ENCODE data around the gene TSR3. TPM values are rescaled to one million over a fixed set of nuclear protein-coding genes. Genes with fewer than 3 reads are reported as not detected.

TSR3 gene
- total and polyA plus RNA-seq, 12 donors = 41.5 to 83.4 (median 56.0) TPM

GRCh38 chr16:1393613-1394176 is 42.0 kb upstream of the TSR3 start:
- peaks cover 0 to 94% (median 20%) of the 10 kb centered on the region in 9 donors for H3K36me3 ChIP-seq
- ATAC-seq = peak in 2 of 8 donors; percentile 13 to 30
- no peak for DNase-seq

DNA sequence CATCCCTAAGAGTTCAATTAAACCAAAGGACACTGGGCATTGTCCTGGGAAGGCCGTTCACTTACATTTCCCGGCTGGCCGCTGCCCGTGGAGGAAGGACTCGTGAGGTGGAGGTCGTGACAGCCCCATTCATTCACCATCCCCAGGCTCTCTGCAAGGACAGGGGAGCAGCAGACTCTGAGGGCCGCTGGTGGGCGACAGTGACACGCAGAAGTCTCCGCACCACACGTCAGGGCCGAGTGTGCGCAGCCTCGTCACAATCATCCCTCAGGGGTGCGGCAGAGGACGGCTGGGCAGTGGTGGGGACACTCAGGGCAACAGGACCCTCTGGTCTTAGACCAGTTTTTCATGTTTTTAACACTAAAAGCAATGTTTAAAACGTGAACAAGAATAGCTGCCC is 41.1 kb upstream of the TSR3 start:
- WGBS, 2 donors = 94 to 96% methylated on average over 17 of the region's 17 CpGs
- Histone ChIP-seq H3K27ac (no peak overlapping the region), H3K27me3 (no peaks in the 10 kb centered on the region), H3K4me1 (no peaks in the 10 kb centered on the region), H3K9me3 (no peaks in the 10 kb centered on the region), H3K36me3 (peaks cover 0 to 92% (median 20%) of the 10 kb centered on the region in 9 donors), H3K4me3 (no peak overlapping the region)
- DNase-seq = no peak
- no peak for ATAC-seq
- intact Hi-C loops (cut with DNase I) = no loop called here
- no peak for TF ChIP-seq CTCF (IDR thresholded peaks at IDR 0.05)

More at GRCh38 chr16:1393613-1394176, 42.0 kb upstream of the TSR3 start:
- Histone ChIP-seq H3K4me3 (no peak overlapping the region), H3K27ac (no peak overlapping the region), H3K27me3 (no peaks in the 10 kb centered on the region), H3K4me1 (no peaks in the 10 kb centered on the region), H3K9me3 (no peaks in the 10 kb centered on the region)
- TF ChIP-seq CTCF (IDR thresholded peaks at IDR 0.05) = no peak
- WGBS, 2 donors = 95 to 97% methylated on average over 21 of the region's 21 CpGs
- intact Hi-C loops (cut with DNase I) = loop anchor here in 1 of 10 donors (2.0 kb wide), 1 partner anchor 359 kb away; no protein-coding TSS in a partner anchor

DNA sequence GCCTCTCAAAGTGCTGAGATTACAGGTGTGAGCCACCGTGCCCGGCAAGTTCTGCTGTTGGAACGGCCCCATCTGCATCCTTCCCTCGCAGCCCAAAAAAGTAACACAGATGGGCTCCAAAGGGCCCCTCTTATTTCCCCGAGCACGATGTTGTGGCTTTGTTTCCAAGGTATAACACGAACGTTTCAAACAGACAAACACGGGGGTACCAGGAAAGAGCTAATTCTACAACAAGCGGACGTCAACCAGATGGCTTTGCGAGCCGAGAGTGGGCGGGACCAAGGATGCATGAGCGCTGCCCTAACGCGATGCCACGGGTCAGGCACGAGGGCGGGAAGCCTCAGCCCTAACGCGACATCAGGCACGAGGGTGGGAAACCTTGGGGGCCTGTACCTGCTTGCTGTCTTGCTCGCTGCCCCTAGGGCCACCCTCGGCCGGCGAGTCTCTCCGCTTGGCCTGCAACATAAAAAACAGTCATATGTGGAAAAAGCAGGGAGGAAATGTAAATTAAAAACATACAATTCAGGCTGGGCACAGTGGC is 38.6 kb upstream of the TSR3 start:
- H3K36me3 ChIP-seq = peaks cover 0 to 95% (median 20%) of the 10 kb centered on the region in 9 donors
- WGBS, 2 donors = 86 to 87% methylated on average over 28 of the region's 28 CpGs

DNA sequence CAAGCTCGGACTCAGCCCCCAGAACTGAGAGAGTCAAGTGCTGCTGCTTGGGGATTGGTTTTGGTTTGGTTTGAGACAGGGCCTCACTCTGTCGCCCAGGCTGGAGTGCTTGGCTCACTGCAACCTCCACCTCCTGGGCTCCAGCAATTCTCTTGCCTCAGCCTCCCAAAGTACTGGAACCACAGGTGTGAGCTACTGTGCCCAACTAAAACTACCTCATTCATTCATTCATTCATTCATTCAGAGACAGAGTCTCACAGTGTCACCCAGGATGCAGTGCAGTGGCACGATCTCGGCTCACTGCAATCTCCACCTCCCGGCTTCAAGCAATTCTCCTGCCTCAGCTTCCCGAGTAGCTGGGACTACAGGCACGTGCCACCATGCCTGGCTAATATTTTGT is 38.1 kb upstream of the TSR3 start:
- TF ChIP-seq CTCF (IDR thresholded peaks at IDR 0.05) = no peak
- Histone ChIP-seq H3K4me3 (no peak overlapping the region), H3K9me3 (no peaks in the 10 kb centered on the region), H3K4me1 (no peaks in the 10 kb centered on the region), H3K27me3 (no peaks in the 10 kb centered on the region), H3K27ac (no peak overlapping the region), H3K36me3 (peaks cover 0 to 96% (median 25%) of the 10 kb centered on the region in 9 donors)
- DNase-seq = no peak
- WGBS, 2 donors = 94 to 96% methylated on average over 7 of the region's 7 CpGs
- intact Hi-C loops (cut with DNase I) = no loop called here
- ATAC-seq = no peak

More for the DNA sequence above, 38.6 kb upstream of the TSR3 start:
- Histone ChIP-seq H3K27me3 (no peaks in the 10 kb centered on the region), H3K27ac (no peak overlapping the region), H3K4me1 (no peaks in the 10 kb centered on the region), H3K4me3 (no peak overlapping the region), H3K9me3 (no peaks in the 10 kb centered on the region)
- DNase-seq (no peak), ATAC-seq (no peak)
- no peak for TF ChIP-seq CTCF (IDR thresholded peaks at IDR 0.05)
- intact Hi-C loops (cut with DNase I) = no loop called here

Measured in heart right ventricle (tissue), 16 donors.